Upper lobe of left lung (tissue), 6 donors: ENCODE measurements around the gene VRTN. TPM values are rescaled to one million over a fixed set of nuclear protein-coding genes. Genes with fewer than 3 reads are reported as not detected.

Experiments used
- total RNA-seq, 6 donors: library from RNA; depleted of rRNA in 4 of 6; stranded (reverse); fragments of >200 nt in 4 of 6; gene quantifications; one replicate each; pipeline versions ENCODE4 v1.1.0 to v1.2.1, GENCODE V29; 2016 to 2021
- donor health status: DM: no; HTN: no; CAD: no; lungs with moderate emphysema.
- donor health status: DM: no; HTN: yes; CAD: no; lungs with severe emphysema.

VRTN gene
- total RNA-seq, 6 donors from 2014 or later, result 0.09 to 0.10 TPM; not detected in 4

Other genes starting within 250 kb of the VRTN start
- under 1 TPM in 1 of 6 donors, not detected in 5; 0.30 TPM for gene VSX2, start 109.0 kb upstream of the VRTN start, total RNA-seq
- 100 to 1,000 TPM in 2 of 6 donors, 10 to 100 TPM in 4; 35.1 to 150 (median 52.5) TPM for gene ABCD4, start 45.5 kb upstream of the VRTN start, total RNA-seq
- gene SYNDIG1L, start 77.7 kb downstream of the VRTN start, total RNA-seq, result 10 to 100 TPM in 1 of 6 donors, 1 to 10 TPM in 4, under 1 TPM in 1; 0.88 to 10.5 (median 2.8) TPM
- gene NPC2, start 144.8 kb downstream of the VRTN start, total RNA-seq, result 1,000 to 10,000 TPM in 1 of 6 donors, 100 to 1,000 TPM in 5; 351 to 1,281 (median 524) TPM
- gene ISCA2, start 145.3 kb downstream of the VRTN start, total RNA-seq, result 10 to 100 TPM; 11.8 to 29.0 (median 22.6) TPM